PC-9 (cell line): ENCODE measurements around the gene ADGRD2. TPM values are rescaled to one million over a fixed set of nuclear protein-coding genes. Genes with fewer than 3 reads are reported as not detected.

Source experiments
- BruUV-seq: library from RNA; stranded (reverse); fragments of 400-500 nt; replicated peaks from 2 replicates; lab custom pipeline; 2021; lab: Mats Ljungman, UMichigan
- CTCF ChIA-PET: fragments of 300-600 bp; sonication (Branson Sonifier 250); formaldehyde crosslinking; loops from one replicate; lab custom pipeline; 2022; ENCODE audit warnings: antibody characterized with exemption; lab: Charles Lee
- POLR2A ChIA-PET: fragments of 300-600 bp; sonication (Branson Sonifier 250); formaldehyde crosslinking; loops from one replicate; lab custom pipeline; 2022; ENCODE audit warnings: antibody characterized with exemption; ENCODE audit not compliant: unreplicated experiment; lab: Charles Lee
- DNase-seq, 2 experiments: peaks; one replicate each; pipeline versions ENCODE4 v3.0.0 to v3.0.0-alpha.2; 2015 to 2022; ENCODE audit warnings: mixed read lengths in 1 of 2
- H2AFZ ChIP-seq: fragments of 200-600 bp; sonication (generic); 2 replicates; pipeline ENCODE4 v1.8.1; 2017; ENCODE audit warnings: antibody characterized with exemption
- H3F3A ChIP-seq: fragments of 200-600 bp; sonication (generic); 2 replicates; pipeline ENCODE4 v1.8.1; 2017; ENCODE audit warnings: antibody characterized with exemption, mild to moderate bottlenecking, low read depth; ENCODE audit not compliant: insufficient read depth
- H3K27ac ChIP-seq: fragments of 200-600 bp; sonication (generic); 2 replicates; pipeline ENCODE4 v1.6.1; 2016; ENCODE audit warnings: mixed run types
- H3K27me3 ChIP-seq: fragments of 200-600 bp; sonication (generic); 2 replicates; pipeline ENCODE4 v1.6.1; 2016; ENCODE audit warnings: low read depth, mixed run types; ENCODE audit not compliant: insufficient read depth
- H3K36me3 ChIP-seq: fragments of 200-600 bp; sonication (generic); 2 replicates; pipeline ENCODE4 v1.6.1; 2016; ENCODE audit warnings: low read depth, mixed run types
- H3K4me1 ChIP-seq: fragments of 200-600 bp; sonication (generic); replicated peaks from 2 replicates; pipeline ENCODE4 v1.6.1; 2016; ENCODE audit warnings: mixed run types; ENCODE audit not compliant: insufficient read depth
- H3K4me2 ChIP-seq: fragments of 200-600 bp; sonication (generic); 2 replicates; pipeline ENCODE4 v1.6.1; 2017; ENCODE audit warnings: mixed run types
- H3K4me3 ChIP-seq: fragments of 200-600 bp; sonication (generic); 2 replicates; pipeline ENCODE4 v1.6.1; 2016; ENCODE audit warnings: mixed run types
- H3K79me2 ChIP-seq: fragments of 200-600 bp; sonication (generic); 2 replicates; pipeline ENCODE4 v1.6.1; 2017; ENCODE audit warnings: low read depth, mixed run types
- H3K9me2 ChIP-seq: fragments of 200-600 bp; sonication (generic); 2 replicates; pipeline ENCODE4 v1.8.1; 2017; ENCODE audit warnings: mild to moderate bottlenecking; ENCODE audit not compliant: insufficient read depth
- H3K9me3 ChIP-seq: fragments of 200-600 bp; sonication (generic); 2 replicates; pipeline ENCODE4 v1.8.1; 2016; ENCODE audit warnings: low read depth; ENCODE audit not compliant: insufficient read depth
- H4K20me1 ChIP-seq: fragments of 200-600 bp; sonication (generic); 2 replicates; pipeline ENCODE4 v1.8.1; 2017; ENCODE audit not compliant: insufficient read depth
- CTCF ChIP-seq: fragments of 200-600 bp; sonication (generic); conservative IDR thresholded peaks from 2 replicates; pipeline ENCODE4 v1.6.1; 2017; ENCODE audit warnings: mixed run types, antibody characterized with exemption, mild to moderate bottlenecking, moderate library complexity
- EZH2 ChIP-seq: fragments of 200-600 bp; sonication (generic); IDR thresholded peaks from 2 replicates; pipeline ENCODE4 v1.8.0; 2017; ENCODE audit warnings: antibody characterized with exemption, low read depth
- intact Hi-C: fragments of 100-400 bp; cut with micrococcal nuclease; formaldehyde crosslinking; loops from one replicate; pipeline ENCODE4 v1.10.0; 2022; ENCODE audit not compliant: unreplicated experiment
- total RNA-seq: library from RNA; stranded (reverse); gene quantifications from 2 replicates; pipeline ENCODE4 v1.2.3, GENCODE V29; 2021

ADGRD2 gene
- total RNA-seq, 1 experiment from 2014 or later: not detected

GRCh38 chr9:124462739-124463138 is 12.5 kb downstream of the ADGRD2 start:
- Histone ChIP-seq H4K20me1 (no peaks in the 10 kb centered on the region), H3K27ac (no peak overlapping the region), H3K9me2 (no peaks in the 10 kb centered on the region), H3K9me3 (no peaks in the 10 kb centered on the region), H3K27me3 (no peaks in the 10 kb centered on the region), H2AFZ (no peak overlapping the region), H3K79me2 (no peaks in the 10 kb centered on the region), H3F3A (no peaks in the 10 kb centered on the region), H3K4me2 (no peak overlapping the region), H3K36me3 (no peaks in the 10 kb centered on the region), H3K4me3 (no peak overlapping the region), H3K4me1 (no peaks in the 10 kb centered on the region)
- CTCF ChIA-PET: no interaction called here
- POLR2A ChIA-PET: interaction anchor here (0.7 kb wide), 1 partner anchor 9 kb away, joined by 3 read pairs; no protein-coding TSS in a partner anchor
- no TSS peak for BruUV-seq
- TF ChIP-seq CTCF (no peak), EZH2 (no peak)
- DNase-seq: no peak
- intact Hi-C loops: no loop called here

GRCh38 chr9:124465736-124466135 is 15.5 kb downstream of the ADGRD2 start:
- ChIA-PET POLR2A (interaction anchor here (0.6 kb wide), 1 partner anchor 25 kb away, joined by 5 read pairs; no protein-coding TSS in a partner anchor), CTCF (no interaction called here)
- intact Hi-C loops: no loop called here
- H3K4me1 ChIP-seq: no peaks in the 10 kb centered on the region
- BruUV-seq: no TSS peak
- H3K4me3 ChIP-seq: no peak overlapping the region
- TF ChIP-seq CTCF (no peak), EZH2 (no peak)
- H3F3A ChIP-seq: no peaks in the 10 kb centered on the region
- H2AFZ ChIP-seq: no peak overlapping the region
- H3K9me2 ChIP-seq: no peaks in the 10 kb centered on the region
- H3K36me3 ChIP-seq: no peaks in the 10 kb centered on the region
- H3K4me2 ChIP-seq: no peak overlapping the region
- H4K20me1 ChIP-seq: no peaks in the 10 kb centered on the region
- no peak for DNase-seq
- H3K79me2 ChIP-seq: no peaks in the 10 kb centered on the region
- no peak overlapping the region for H3K27ac ChIP-seq
- no peaks in the 10 kb centered on the region for H3K9me3 ChIP-seq
- no peaks in the 10 kb centered on the region for H3K27me3 ChIP-seq

DNA sequence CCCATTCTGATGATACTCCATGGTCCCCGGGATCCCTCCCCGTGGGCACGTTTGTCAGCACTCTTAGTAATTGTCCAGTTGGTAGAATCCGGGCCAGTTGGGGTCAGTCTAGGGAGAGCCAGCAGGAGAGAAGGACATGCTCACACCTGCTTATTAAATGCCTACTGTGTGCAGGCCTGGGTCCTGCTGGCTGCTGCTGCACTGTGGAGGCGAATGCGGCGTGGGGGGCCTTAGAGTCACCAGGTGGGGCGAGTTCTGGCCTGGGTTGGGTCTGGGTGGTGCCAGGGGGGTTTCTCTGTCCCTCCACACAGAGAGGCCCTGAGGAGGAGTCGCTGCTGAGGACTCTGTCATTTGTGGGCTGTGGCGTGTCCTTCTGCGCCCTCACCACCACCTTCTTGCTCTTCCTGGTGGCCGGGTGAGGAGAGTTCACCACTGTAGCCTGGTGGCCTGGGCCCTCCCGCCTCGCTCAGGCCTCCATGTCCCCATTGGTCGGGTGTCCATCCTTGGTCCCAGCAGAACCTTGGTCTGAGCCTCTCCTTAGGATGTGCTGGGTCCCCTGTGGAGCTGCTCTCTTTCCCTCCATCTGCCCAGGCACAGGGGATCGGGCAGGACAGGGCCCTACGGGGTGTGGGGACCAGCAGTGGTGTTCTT is 17.3 kb downstream of the ADGRD2 start:
- no peaks in the 10 kb centered on the region for H3F3A ChIP-seq
- no peak for TF ChIP-seq CTCF
- no peak for TF ChIP-seq EZH2
- no TSS peak for BruUV-seq
- H3K4me1 ChIP-seq: no peaks in the 10 kb centered on the region
- H3K27me3 ChIP-seq: no peaks in the 10 kb centered on the region
- no peaks in the 10 kb centered on the region for H4K20me1 ChIP-seq
- POLR2A ChIA-PET: no interaction called here
- CTCF ChIA-PET: no interaction called here
- H3K4me2 ChIP-seq: no peak overlapping the region
- no peaks in the 10 kb centered on the region for H3K9me3 ChIP-seq
- H3K4me3 ChIP-seq: no peak overlapping the region
- no peak for DNase-seq
- H3K9me2 ChIP-seq: no peaks in the 10 kb centered on the region
- intact Hi-C loops: no loop called here
- H3K36me3 ChIP-seq: no peaks in the 10 kb centered on the region
- H3K27ac ChIP-seq: no peak overlapping the region
- no peaks in the 10 kb centered on the region for H3K79me2 ChIP-seq
- H2AFZ ChIP-seq: no peak overlapping the region
